Femur (tissue), 1 donor: Measurements from ENCODE around the gene NEK1.
"Not testable (repeated sequence)": the region's sequence is repeated elsewhere in the genome, so short reads cannot be mapped to it uniquely, and the experiment has no call there.

Experiments
- DNase-seq: peaks from one replicate; pipeline ENCODE4 v3.0.0-alpha.2; 2017

The NEK1 gene

DNA sequence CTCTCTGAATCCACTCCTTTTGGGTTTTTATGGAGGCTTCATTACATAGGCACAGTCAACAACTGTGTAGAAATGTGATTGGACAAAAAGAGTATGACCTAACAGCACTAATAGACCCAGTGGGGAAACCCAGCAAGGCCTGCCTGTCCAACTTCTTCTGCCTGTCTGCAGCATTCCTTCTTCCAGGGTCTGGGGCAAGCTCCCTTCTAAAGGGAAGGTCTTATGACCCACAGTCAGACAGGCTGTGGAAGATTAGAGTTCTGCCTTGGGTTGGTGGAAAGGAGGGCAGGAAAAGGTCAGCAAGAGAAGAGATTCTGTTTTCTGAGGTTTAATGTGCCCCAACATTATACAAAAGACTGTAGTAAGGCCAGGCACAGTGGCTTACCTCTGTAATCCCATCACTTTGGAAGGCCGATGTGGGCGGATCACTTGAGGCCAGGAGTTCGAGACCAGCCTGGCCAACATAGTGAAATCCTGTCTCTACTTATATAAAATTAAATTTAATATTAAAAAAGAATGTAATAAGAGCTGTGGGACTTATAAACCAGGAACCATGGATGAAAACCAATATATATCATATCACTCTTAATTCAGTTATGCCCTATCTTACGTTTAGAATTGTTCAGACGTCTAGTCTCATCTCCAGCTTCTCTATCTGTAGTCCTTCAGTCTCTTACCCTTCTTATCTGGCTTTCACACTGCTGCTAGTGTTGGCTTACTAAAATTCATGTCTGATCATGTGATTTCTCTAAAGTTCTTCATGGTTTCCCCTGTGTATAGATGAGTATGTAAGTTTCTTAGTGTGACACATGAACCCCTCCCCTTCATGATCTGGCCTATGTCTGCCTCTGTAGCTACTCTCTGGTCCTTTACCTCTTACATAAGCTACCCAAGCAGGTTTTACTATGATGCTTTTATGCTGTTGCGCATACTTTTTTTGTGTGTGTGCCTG is 14.2 kb upstream of the NEK1 start:
- no peak for DNase-seq

DNA sequence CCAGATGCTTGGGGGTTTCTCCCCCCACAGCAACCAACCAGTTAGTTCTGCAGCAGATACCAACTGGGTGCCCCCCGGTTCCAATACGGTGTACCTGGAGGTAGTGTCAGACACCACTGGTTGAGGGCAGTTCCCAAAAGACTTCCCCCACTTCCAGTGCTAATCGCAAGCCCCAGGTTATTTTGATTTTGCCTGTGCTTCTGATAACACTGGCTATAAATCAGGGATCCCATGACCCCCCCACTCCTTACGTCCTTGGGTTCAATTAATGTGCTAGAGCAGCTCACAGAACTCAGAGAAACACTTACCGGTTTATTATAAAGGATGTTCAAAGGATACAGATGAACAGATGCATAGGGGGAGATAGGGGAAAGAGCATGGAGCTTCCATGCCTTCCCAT is 13.5 kb upstream of the NEK1 start:
- DNase-seq = no peak

DNA sequence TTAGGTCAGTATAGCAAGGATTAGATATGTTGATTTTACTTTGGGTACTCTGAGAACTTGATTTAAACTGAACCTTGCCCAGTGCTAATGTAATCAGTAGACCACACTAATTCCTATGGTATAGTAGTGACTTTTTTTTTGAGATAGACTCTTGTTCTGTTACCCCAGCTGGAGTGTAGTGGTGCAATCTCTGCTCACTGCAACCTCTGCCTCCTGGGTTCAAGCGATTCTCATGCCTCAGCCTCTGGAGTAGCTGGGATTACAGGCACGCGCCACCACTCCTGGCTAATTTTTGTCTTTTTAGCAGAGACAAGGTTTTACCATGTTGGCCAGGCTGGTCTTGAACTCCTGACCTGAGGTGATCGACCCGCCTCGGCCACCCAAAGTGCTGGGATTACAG is 11.6 kb upstream of the NEK1 start:
- not testable (repeated sequence) for DNase-seq

DNA sequence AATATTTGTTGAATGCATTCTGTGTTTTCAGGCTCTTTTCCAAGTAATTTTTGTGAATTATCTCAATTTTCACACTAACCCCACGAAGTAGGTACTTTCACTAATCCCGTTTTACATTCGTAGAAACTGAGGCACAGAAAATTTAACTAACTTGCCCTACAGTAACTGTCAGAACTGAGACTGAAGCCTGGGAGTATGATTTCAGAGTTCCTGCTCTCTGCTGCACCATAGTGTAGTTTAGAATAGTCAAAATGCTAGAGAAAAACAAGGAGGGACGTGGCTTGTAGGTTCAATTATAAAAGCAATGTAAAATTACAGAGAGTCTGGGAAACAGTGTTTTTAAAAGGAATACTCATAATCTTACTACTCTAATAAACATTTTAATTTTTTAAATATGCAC is 10.2 kb upstream of the NEK1 start:
- no peak for DNase-seq

DNA sequence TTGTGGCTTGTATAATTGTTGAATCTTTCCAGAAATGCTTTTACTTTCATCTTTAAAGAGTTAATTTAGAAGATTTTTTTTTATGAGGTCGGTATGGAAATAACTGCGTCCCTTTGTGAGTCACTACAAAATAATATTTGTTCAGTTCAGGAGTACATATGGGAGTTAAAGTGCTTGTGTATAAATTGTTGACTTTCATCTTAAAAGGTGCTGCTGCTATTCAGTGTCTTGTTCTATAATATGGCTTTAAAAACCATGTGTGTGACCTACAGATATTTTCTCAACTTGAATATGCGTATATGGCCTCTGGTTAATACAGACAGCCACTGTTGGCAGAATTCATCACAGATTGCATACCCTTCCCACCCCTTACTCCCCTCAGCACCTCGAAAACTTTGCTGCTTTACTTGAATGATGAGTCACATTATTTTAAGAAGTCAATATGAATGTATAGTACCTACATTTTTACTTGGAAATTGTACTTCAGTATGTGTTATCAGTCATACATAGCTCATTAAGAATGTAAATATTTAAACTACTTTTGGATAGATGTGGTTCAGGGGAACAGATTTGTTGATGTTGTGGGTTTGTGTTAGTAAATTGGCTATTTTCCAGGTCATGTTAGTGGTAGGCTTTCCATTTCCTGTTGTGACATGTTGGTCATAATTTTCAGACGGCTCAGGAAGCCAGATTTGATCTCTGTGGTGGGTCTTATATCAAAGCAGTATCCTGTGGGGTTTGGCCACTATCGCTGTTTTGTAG is 9.5 kb upstream of the NEK1 start:
- no peak for DNase-seq

DNA sequence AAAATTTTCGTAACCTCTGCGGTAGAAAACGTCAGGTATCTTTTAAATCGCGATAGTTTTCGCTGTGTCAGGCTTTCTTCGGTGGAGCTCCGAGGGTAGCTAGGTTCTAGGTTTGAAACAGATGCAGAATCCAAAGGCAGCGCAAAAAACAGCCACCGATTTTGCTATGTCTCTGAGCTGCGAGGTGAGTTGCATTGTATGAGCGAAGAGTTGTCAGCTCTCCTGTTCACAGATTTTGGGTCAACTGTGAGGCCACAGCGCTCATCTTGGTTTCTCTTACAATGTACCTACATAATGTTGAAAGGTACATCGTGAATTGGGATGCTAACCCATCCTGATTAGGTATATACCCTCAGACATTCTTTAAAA is 8.5 kb upstream of the NEK1 start:
- peak; percentile 41 for DNase-seq

DNA sequence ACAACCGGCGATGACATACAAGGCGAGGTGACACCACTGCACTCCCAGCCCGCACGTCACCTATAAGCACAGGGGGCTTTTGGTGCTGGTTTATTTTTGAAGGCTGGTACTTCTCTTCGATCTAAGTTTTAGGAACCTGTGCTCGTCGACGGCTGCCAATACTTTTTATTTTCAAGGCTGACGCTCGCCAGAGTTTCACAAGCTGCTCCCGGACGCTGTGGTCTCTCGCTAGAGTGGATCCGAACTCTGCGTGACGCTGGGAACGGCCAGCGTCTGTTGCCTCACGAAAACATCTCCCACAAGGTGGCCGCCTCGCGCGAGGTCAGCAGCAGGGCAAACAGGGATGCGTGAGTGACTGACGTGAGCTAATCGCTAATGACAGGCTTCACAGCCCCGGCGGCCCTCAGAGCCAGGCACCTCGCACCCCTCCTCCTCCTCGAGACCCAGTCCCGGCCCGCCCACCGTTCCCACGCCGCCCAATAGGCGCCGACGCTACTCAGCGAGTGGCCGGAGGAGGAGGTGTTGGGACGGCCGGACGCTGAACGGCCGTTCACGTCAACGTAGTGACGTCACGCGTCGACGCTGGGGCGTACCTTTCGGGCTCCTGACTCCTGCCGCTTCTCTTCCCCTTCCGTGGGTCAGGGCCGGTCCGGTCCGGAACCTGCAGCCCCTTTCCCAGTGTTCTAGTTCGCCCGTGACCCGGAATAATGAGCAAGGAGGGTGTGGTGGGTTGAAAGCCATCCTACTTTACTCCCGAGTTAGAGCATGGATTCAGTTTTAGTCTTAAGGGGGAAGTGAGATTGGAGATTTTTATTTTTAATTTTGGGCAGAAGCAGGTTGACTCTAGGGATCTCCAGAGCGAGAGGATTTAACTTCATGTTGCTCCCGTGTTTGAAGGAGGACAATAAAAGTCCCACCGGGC is 7.8 kb upstream of the NEK1 start, which contains the start of gene CLCN3:
Gene CLCN3, plus strand, starts transcription at position 621 of the 922 bp plus-strand sequence. CDS start 15,351 bp downstream, outside the sequence.
- peak; percentile 99 for DNase-seq

DNA sequence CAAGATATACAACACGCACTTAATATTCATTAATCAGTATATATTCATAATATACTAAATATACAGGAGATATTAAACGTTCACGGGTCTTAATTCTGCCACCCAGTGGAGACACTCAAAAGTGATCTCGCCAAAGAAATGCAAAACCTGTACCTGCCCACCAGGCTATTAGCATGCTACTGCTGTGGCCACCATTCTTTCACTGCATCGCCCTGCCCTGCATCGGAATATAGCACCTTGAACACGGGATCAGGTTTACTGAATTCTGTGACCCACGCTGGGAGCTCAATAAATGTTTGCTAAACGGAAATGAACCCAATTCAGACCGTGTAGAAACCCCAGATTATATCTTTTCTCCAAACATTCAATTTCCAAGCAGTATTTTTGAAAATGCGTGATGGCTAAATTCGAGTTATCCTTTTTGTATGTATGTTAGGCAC is 7.2 kb upstream of the NEK1 start:
- peak; percentile 59 for DNase-seq

DNA sequence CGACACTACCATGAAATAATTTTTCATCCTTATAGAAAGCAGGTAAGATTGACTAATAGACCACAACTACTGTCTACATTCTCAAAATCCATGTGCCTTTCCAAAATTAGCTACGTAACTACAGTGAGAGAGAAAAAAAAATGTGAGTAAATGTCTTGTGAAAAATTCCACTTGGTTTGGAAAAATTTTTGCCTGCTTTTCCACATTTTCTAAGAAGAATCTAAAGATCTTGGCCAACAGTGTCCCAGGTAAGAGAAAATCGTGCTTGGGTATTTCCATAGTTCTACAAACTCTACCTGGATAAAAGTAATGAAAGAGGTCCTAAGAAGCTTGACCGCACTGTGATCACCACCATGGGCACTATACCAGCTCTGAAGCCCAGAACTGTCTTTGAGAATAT is 6.6 kb upstream of the NEK1 start:
- DNase-seq = no peak

DNA sequence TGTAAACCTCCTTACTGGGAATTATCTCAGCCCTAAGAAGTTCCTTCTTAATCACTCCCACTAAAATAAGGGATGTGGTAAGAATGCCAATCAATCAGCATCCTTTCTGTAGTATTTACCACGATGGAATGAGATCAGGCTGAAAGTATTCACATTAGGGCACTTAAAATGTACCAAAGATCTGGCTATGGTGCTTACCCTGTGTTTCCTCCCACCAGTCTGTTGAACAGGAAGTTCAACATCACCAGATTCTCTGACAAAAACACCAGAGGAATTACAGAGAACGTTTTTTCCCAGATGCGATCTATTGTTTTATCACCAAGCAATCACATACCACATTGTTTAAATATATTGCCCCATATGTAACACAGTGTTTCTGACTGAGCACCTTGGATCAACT is 5.9 kb upstream of the NEK1 start:
- DNase-seq = no peak

DNA sequence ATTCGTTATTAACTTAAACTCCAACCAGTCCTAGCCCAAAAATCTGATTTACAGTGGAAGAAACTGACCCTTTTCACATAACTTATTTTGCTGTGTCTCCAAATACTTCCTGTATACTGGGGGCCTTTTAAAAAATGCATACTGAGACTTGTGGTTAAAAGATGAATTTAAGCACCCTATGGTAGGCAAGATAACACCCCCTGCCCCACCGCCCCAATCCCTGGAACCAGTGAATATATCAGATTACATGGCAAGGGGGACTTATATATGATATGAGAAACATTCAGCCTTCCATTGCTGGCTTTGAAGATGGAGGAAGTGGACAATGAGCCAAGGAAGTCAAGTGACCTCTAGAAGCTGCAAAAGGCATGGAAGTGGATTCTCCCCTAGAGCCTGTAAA is 4.9 kb upstream of the NEK1 start:
- no peak for DNase-seq

DNA sequence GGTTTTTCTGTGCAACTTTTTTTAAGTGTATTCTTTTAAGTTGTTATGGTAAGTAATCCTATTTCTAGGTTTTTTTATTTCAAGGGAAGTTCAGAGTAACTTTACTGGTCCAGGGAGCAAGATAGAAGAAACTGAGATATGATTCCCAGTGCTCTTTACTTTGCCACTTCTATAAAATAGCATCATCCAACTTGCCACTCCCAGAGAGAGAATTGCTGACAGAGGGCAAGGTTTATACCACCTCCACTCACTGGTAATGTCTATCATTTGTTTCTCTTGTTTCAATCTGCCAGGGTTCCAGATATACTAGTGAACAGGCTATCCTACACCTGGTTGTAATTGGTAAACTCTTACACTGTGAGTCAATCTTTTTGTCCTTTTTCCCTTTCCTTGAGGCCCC is 4.5 kb upstream of the NEK1 start:
- no peak for DNase-seq

DNA sequence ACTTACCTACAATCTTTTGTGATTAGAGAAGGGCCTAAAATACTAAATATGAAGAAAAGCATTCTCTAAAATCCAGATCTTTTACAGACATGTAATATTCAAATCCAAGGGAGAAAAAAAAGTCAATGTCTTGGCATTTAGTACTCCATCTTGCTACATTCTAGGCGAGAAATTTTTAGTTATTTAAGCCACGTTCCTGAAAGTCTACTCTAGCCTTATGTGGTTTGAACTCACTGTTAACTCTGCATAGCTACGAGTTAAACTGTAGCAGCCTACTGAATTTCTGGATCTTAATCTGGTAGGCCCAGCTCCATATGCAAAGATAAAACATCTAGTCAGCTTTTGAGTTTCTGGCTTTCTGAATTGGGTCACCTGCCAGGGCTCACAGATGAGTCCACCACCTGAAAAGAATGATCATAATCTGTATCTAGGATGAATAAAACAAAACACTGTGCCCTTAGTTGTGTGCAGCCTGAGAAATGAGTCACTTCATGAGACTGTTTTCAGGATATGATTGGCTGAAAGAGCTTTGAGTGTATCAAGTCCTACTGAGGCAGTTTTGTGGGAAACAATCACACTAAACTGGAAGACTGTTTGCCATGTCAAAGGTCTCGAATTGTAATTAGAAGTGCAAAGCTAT is 3.2 kb upstream of the NEK1 start:
- DNase-seq = no peak

DNA sequence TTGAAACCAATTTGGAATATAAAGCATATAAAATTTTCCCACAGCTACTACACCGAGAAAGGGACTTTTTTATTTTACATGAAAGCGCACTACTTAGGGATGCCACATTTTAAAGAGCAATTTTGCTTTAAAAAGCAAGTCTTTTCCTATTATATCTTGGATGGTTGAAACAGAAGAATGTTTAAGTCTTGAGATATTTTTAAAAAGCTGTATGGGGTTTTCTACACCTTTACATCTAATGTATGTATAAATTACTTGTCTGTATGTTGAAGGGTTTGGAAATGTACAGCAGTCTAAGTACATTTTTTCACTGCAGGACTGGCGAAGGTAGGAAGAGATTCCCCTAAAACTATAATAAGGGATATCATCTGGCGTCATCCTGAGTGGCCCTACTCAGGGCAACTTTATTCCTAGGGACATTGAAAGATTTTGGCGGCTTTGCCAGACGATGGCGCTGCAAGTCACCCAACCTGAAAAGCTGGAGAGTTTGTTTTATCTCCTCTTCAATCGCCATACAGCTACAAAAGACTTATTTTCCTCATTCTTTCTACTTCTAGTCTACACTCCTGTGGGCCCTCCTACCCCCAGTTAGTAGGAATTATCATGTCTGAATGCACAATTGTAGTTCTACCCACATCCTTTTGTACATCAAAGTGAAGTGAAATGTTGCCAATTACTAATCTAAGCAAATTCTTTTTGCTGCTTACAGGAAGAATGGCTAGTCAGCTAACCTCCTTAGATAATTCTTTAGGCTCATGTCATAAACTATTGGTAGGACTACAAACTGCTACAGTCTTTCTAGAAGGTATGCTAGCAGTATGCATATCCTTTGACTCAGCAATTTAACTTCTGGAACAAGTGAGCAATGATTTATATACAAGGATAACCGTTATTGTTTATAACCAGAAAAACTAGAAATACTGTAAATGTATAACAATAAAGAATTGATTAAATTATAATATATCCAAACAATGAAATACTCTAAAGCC is 782 bp upstream of the NEK1 start:
- DNase-seq = peak; percentile 81

DNA sequence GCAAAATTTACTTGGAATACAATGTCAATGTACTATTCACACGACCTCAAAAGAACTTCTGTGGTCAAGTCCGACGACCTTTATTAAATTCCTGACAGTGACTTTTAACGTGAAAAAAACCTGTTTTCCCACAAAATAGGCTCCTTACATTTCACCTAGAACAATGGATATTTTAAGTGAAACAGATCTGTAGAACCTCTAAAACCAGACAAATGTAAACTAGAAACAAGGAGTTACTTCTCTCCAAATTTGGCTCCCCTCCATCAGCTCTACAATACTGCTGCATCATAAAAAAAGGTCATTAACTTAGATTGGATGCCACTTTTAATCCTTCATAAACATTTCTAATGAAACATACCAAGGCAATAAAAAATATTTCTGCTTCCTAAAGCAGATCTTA is 1.2 kb downstream of the NEK1 start:
- DNase-seq = no peak

DNA sequence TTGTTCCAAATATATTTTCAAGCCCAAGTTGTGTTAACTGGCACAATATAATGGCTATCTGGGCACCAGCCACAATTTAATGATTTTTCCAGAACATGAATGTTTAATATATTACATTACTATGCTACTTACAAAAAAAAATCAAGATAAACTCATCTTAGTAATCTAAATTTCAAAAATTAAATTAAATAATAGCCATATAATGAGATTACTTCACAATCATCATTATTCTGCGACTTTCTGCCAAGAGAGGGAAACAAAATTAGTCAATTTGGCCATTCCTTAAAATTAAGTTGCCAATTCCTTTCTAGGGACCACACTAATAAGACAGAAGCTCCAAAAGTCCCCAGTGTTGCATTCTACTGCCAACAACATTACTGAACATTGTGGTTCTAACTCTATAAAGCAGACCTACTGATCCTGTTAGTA is 7.5 kb downstream of the NEK1 start:
- no peak for DNase-seq

DNA sequence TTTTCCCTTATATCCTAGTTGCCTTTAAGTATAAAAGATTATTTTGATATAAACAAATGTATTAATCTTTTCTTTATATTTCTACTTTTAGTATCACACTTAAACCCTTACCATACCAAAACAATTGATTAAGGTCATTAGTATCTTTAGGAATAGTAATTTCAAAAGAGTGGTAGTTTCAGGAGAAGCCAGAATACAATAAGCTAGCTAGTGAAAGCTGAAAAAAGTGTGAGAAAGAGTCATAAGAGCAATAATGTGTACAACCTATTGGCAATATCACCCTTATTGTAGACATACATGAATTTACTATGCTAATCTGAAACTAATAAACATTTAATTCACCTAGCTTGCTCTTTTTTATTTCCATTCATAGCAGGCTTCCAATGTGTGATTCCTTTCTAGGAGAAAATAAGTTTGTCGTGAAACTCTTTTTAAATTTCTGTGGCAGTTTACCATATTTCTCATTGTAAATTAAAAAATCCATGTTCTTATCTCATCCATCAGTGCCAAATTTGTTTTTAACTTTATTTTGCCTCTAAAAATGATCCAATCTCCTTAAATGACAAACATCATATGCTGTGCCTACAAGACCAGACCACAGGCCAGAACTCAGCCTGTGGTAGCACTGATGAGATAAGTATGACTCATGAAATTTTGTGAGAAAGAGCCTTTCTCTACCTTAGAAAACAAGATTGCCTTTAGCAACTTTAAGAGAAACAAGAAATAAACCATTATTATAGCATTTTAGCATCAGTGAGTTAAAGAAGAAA is 8.1 kb downstream of the NEK1 start:
- DNase-seq = no peak

DNA sequence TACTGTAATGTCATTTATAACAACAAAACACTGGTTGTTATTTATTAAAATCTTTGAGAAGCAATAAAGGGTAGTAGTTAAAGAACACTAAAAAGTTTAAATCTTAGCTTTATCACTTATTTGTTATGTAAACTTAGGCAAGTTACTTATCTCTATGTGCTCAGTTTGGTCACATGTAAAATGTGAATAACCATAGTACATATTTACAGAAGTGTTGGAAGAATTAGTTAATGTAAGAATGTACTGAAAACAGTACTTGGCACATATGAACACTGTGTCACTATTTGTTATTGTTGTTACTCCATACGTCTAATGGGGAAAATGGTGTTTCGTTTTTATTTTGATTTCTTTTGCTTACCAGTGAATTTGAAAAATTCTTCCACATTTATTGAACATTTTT is 9.1 kb downstream of the NEK1 start:
- DNase-seq = no peak

DNA sequence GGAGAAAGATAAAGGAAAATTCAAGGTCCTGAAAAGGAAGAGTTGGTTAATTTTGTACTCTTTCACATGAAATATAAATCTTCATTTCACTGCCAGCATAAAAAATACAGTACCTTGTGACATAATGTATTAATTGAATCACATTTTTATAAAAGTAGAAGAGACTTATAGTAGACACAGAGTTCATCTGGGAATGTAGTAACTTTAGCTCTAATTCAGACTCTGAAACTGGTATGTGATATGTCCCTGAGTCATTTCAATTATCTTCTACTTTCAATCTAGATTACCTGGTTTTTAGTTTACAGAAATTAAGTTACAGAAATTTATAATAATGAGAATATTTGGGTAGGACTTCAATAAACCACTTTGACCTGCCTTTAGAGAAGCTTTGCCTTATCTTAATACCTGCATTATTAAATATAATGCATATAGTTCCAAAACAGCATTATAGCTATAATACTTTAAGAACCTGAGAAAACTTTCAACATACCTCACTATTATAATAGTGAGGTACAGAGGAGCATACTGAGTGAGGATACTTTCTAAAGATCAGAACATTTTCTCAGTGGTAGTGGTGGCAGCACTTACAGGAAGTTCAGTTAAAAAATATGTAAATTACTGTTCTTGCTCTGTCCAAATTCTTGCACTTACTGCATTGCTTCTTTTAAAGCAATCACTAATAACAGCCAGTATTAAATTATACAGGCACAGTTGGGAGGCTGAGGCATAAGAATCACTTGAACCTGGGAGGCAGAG is 11.2 kb downstream of the NEK1 start:
- no peak for DNase-seq
